ENCODE data around the gene FAM162B. TPM values are rescaled to one million over a fixed set of nuclear protein-coding genes. Genes with fewer than 3 reads are reported as not detected.
"Not testable (repeated sequence)": the region's sequence is repeated elsewhere in the genome, so short reads cannot be mapped to it uniquely, and the experiment has no call there.

FAM162B gene
- total and polyA plus RNA-seq, 5 experiments from 2014 or later = not detected

DNA sequence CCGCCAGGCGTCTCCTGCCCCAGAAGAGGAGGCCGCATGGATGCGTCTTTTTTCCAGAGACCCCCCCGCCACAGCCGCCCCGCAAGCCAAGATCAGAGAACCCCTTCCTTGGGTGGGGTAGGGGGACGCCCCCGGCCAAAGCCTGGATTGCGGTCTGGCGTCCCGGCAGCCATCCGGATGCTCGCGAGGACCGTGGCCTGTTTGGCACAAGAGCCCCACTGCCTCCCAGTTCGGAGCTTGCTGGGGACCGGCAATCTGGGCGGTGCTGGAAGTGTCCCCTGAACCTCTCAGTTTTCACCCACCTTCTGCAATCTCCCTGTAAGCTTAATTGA is 924 bp downstream of the FAM162B start:
- POLR2A ChIA-PET = no interaction called here
- peaks cover 33 to 62% (median 45%) of the 10 kb centered on the region in 5 donors for H3K27me3 Mint-ChIP-seq
- H3K4me1 Mint-ChIP-seq = peaks cover 5 to 15% (median 10%) of the 10 kb centered on the region in 4 donors
- H3K27ac Mint-ChIP-seq = no peak overlapping the region
- peak overlapping the region in 6 of 10 donors; percentile 29 to 66 (median 46) for H3K4me3 Mint-ChIP-seq
- no peaks in the 10 kb centered on the region for H3K9me3 Mint-ChIP-seq
- DNase-seq = no peak
- ATAC-seq = peak in 1 of 2 donors; percentile 22
- H3K36me3 Mint-ChIP-seq = peaks cover 0 to 10% (median 2%) of the 10 kb centered on the region in 3 donors

GRCh38 chr6:116763906-116764628 is 1.5 kb downstream of the FAM162B start:
- H3K36me3 Mint-ChIP-seq = peaks cover 0 to 10% (median 2%) of the 10 kb centered on the region in 3 donors
- peaks cover 32 to 62% (median 49%) of the 10 kb centered on the region in 5 donors for H3K27me3 Mint-ChIP-seq
- peaks cover 5 to 15% (median 10%) of the 10 kb centered on the region in 4 donors for H3K4me1 Mint-ChIP-seq
- ATAC-seq (no peak), DNase-seq (no peak)
- no peaks in the 10 kb centered on the region for H3K9me3 Mint-ChIP-seq
- H3K4me3 Mint-ChIP-seq = peak overlapping the region in 4 of 10 donors; percentile 29 to 66 (median 40)
- no peak overlapping the region for H3K27ac Mint-ChIP-seq
- POLR2A ChIA-PET = no interaction called here

DNA sequence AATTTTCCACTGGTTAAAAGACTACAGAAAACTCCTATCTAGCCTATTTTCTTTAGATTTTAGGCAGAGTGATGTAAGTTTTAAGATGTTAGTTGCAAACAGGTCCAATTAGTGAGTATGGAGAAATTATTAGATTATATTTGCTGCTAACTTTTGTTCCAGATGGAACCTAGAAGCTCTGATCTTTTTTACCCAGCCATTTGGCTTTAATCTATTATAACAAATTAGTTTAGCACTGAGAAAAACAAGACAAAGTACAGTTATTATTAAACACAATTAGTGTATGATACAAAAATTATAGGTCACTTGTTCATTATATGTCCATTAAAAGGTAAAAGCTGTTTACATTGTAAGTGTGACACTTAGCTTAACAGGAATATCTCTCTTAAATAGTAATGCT is 2.5 kb downstream of the FAM162B start:
- DNase-seq (no peak), ATAC-seq (no peak)
- POLR2A ChIA-PET = no interaction called here
- no peaks in the 10 kb centered on the region for H3K9me3 Mint-ChIP-seq
- peaks cover 0 to 10% (median 2%) of the 10 kb centered on the region in 3 donors for H3K36me3 Mint-ChIP-seq
- H3K27me3 Mint-ChIP-seq = peaks cover 26 to 58% (median 48%) of the 10 kb centered on the region in 5 donors
- H3K4me1 Mint-ChIP-seq = peaks cover 5 to 15% (median 10%) of the 10 kb centered on the region in 4 donors
- H3K4me3 Mint-ChIP-seq = no peak overlapping the region
- no peak overlapping the region for H3K27ac Mint-ChIP-seq

- peaks cover 0 to 10% (median 2%) of the 10 kb centered on the region in 3 donors for H3K36me3 Mint-ChIP-seq
- no peak for ATAC-seq
- no peak overlapping the region for H3K27ac Mint-ChIP-seq
- DNase-seq = no peak
- no peak overlapping the region for H3K4me3 Mint-ChIP-seq
- peaks cover 5 to 15% (median 10%) of the 10 kb centered on the region in 4 donors for H3K4me1 Mint-ChIP-seq
- H3K9me3 Mint-ChIP-seq = no peaks in the 10 kb centered on the region
- H3K27me3 Mint-ChIP-seq = peaks cover 26 to 59% (median 44%) of the 10 kb centered on the region in 5 donors
- POLR2A ChIA-PET = no interaction called here
Measured at GRCh38 chr6:116762235-116762634, 3.3 kb downstream of the FAM162B start.

GRCh38 chr6:116761779-116762178 is 3.7 kb downstream of the FAM162B start:
- H3K4me3 Mint-ChIP-seq = no peak overlapping the region
- peaks cover 5 to 15% (median 10%) of the 10 kb centered on the region in 4 donors for H3K4me1 Mint-ChIP-seq
- peaks cover 0 to 10% (median 2%) of the 10 kb centered on the region in 3 donors for H3K36me3 Mint-ChIP-seq
- POLR2A ChIA-PET = no interaction called here
- no peaks in the 10 kb centered on the region for H3K9me3 Mint-ChIP-seq
- DNase-seq (no peak), ATAC-seq (no peak)
- H3K27me3 Mint-ChIP-seq = peaks cover 23 to 54% (median 42%) of the 10 kb centered on the region in 5 donors
- H3K27ac Mint-ChIP-seq = no peak overlapping the region

DNA sequence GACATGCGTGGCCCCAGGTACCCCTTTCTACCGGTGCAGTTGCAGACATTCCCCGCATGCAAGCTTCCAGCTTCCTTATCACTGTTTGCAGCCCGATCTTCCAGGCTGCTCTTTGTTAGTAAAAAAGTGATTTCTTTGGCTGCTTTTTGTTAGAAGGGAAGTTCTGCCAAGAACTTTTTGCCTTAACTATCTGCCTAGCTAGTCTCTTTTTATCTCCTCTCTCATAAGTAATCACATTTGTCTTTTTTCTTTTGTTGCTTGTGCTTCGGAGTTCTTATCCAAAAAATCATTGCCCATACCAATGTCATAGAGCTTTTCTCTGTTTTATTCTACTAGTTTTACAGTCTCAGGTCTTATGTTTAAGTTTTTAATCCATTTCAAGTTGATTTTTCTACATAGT is 20.3 kb downstream of the FAM162B start:
- no peak for ATAC-seq
- DNase-seq = no peak
- Mint-ChIP-seq H3K27ac (no peak overlapping the region), H3K4me3 (no peak overlapping the region), H3K27me3 (peaks cover 0 to 9% (median 0%) of the 10 kb centered on the region in 5 donors), H3K4me1 (peaks cover 0 to 2% (median 0%) of the 10 kb centered on the region in 4 donors), H3K9me3 (peaks cover 11 to 63% (median 30%) of the 10 kb centered on the region in 9 donors), H3K36me3 (peaks cover 0 to 25% (median 0%) of the 10 kb centered on the region in 3 donors)
- POLR2A ChIA-PET = no interaction called here

- DNase-seq = no peak
- H3K4me1 Mint-ChIP-seq = no peaks in the 10 kb centered on the region
- H3K27me3 Mint-ChIP-seq = no peaks in the 10 kb centered on the region
- H3K27ac Mint-ChIP-seq = no peak overlapping the region
- peaks cover 16 to 76% (median 42%) of the 10 kb centered on the region in 9 donors for H3K9me3 Mint-ChIP-seq
- POLR2A ChIA-PET = no interaction called here
- no peak overlapping the region for H3K4me3 Mint-ChIP-seq
- no peak for ATAC-seq
- peaks cover 10 to 38% (median 16%) of the 10 kb centered on the region in 3 donors for H3K36me3 Mint-ChIP-seq
Measured at GRCh38 chr6:116741571-116741970, 23.9 kb downstream of the FAM162B start.

GRCh38 chr6:116740486-116740885 is 25.0 kb downstream of the FAM162B start:
- ATAC-seq, H3K4me3 Mint-ChIP-seq, H3K4me1 Mint-ChIP-seq, H3K27me3 Mint-ChIP-seq, DNase-seq, POLR2A ChIA-PET, H3K27ac Mint-ChIP-seq: not testable (repeated sequence)
- Mint-ChIP-seq H3K9me3 (peaks cover 15 to 78% (median 44%) of the 10 kb centered on the region in 9 donors), H3K36me3 (peaks cover 19 to 42% (median 26%) of the 10 kb centered on the region in 3 donors)

DNA sequence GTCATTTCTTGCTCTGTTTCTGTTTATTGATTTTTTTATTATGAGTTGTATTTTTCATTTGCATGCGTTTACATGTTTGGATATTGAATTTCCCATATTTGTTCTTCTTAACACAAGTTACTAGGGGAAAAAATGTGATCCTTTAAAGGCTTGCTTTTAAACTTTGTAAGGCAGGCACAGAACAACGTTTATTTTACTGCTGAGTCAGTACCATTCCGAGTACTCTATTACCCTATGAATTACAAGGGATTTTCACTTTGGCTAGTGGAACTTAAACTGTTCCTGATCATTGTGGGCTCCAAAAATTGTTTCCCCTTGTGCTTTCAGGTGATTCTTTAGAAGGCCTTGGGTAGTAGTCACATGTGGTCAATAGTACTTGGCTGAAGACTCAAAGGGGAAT is 28.5 kb downstream of the FAM162B start:
- peaks cover 10 to 61% (median 29%) of the 10 kb centered on the region in 9 donors for H3K9me3 Mint-ChIP-seq
- no peak overlapping the region for H3K27ac Mint-ChIP-seq
- peaks cover 39 to 50% (median 44%) of the 10 kb centered on the region in 3 donors for H3K36me3 Mint-ChIP-seq
- POLR2A ChIA-PET = no interaction called here
- no peak for ATAC-seq
- DNase-seq = no peak
- no peak overlapping the region for H3K4me3 Mint-ChIP-seq
- no peaks in the 10 kb centered on the region for H3K27me3 Mint-ChIP-seq
- H3K4me1 Mint-ChIP-seq = no peaks in the 10 kb centered on the region

GRCh38 chr6:116730513-116730912 is 35.0 kb downstream of the FAM162B start:
- Mint-ChIP-seq H3K27me3 (no peaks in the 10 kb centered on the region), H3K36me3 (peaks cover 30 to 80% (median 71%) of the 10 kb centered on the region in 3 donors), H3K27ac (no peak overlapping the region), H3K9me3 (peaks cover 0 to 13% (median 3%) of the 10 kb centered on the region in 9 donors), H3K4me1 (no peaks in the 10 kb centered on the region), H3K4me3 (no peak overlapping the region)
- ATAC-seq (no peak), DNase-seq (no peak)
- POLR2A ChIA-PET = no interaction called here

DNA sequence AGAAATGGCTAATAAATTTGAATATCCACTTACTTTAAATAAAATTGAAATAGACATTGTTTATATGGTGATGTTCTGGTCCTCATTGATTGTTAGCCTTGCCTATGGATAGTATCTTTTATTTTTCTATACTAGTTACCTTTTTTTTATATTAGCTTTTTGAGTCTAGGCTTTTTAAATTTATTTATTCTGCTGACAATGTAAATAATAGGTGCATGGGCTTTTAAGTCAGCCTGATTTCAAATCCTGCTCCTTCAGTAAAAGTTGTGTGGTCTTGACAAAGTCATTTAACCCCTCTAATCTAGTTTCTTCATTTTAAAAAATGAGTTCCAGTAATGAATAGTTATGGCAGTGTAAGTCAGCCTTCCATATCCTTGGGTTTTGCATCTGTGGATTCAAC is 38.6 kb downstream of the FAM162B start:
- Mint-ChIP-seq H3K4me3 (no peak overlapping the region), H3K36me3 (peaks cover 24 to 86% (median 66%) of the 10 kb centered on the region in 3 donors), H3K9me3 (peaks cover 0 to 1% (median 0%) of the 10 kb centered on the region in 9 donors), H3K4me1 (no peaks in the 10 kb centered on the region), H3K27ac (no peak overlapping the region), H3K27me3 (no peaks in the 10 kb centered on the region)
- DNase-seq (no peak), ATAC-seq (no peak)
- POLR2A ChIA-PET = no interaction called here

- Mint-ChIP-seq H3K27me3 (no peaks in the 10 kb centered on the region), H3K4me1 (peaks cover 3 to 23% (median 11%) of the 10 kb centered on the region in 4 donors), H3K9me3 (no peaks in the 10 kb centered on the region), H3K36me3 (peaks cover 11 to 93% (median 48%) of the 10 kb centered on the region in 3 donors), H3K27ac (peak overlapping the region in 1 of 10 donors; percentile 17), H3K4me3 (no peak overlapping the region)
- DNase-seq = no peak
- ATAC-seq = no peak
- POLR2A ChIA-PET = no interaction called here
Measured at GRCh38 chr6:116714761-116715160, 50.8 kb downstream of the FAM162B start.

- peak overlapping the region in 2 of 10 donors; percentile 25 to 70 for H3K27ac Mint-ChIP-seq
- H3K4me1 Mint-ChIP-seq = peaks cover 3 to 23% (median 13%) of the 10 kb centered on the region in 4 donors
- no peak overlapping the region for H3K4me3 Mint-ChIP-seq
- peaks cover 11 to 92% (median 43%) of the 10 kb centered on the region in 3 donors for H3K36me3 Mint-ChIP-seq
- H3K27me3 Mint-ChIP-seq = no peaks in the 10 kb centered on the region
- ATAC-seq (no peak), DNase-seq (no peak)
- H3K9me3 Mint-ChIP-seq = no peaks in the 10 kb centered on the region
- POLR2A ChIA-PET = no interaction called here
Measured at GRCh38 chr6:116714296-116714695, 51.2 kb downstream of the FAM162B start.
